ENCODE results near the gene LRP10. TPM values are rescaled to one million over a fixed set of nuclear protein-coding genes. Genes with fewer than 3 reads are reported as not detected.

The LRP10 gene
- total and polyA plus RNA-seq, 2 of the 4 experiments (the other 2 are of a cell fraction), result 25.1 to 118 TPM

- H2BK5ac ChIP-seq (ENCODE audit: low read depth, low read length, poor library complexity, severe bottlenecking), result no peak overlapping the region
- H2AK9ac ChIP-seq (replicated peaks; ENCODE audit: low read depth, low read length, poor library complexity), result no peak overlapping the region
- H4K91ac ChIP-seq (ENCODE audit: insufficient read depth, low read depth, low read length), result no peak overlapping the region
- H3K56ac ChIP-seq (ENCODE audit: extremely low read depth, insufficient read depth, low read length), result no peak overlapping the region
- H3K4me2 ChIP-seq (ENCODE audit: low read depth, low read length), result no peak overlapping the region
- H3K9me1 ChIP-seq (ENCODE audit: insufficient read depth, low read length), result no peaks in the 10 kb centered on the region
- no peak overlapping the region for H3K9ac ChIP-seq (ENCODE audit: low read depth, low read length)
- ChIA-PET CTCF (interaction anchor here (1.0 kb wide), 1 partner anchor 53 kb away, joined by 4 read pairs; no protein-coding TSS in a partner anchor), POLR2A (ENCODE audit: unreplicated experiment) (no interaction called here)
- H2BK15ac ChIP-seq (ENCODE audit: low read depth, low read length), result no peak overlapping the region
- WGBS, 2 experiments (ENCODE audit: extremely low coverage in 2 of 2, insufficient read length in 1 of 2), result no CpG with 5 or more reads among the region's 4 CpGs
- no peak for ATAC-seq (ENCODE audit: low read depth)
- in situ Hi-C loops (cut with MboI; ENCODE audit: low sequenced_read_pairs), result loop anchor here (25.0 kb wide), 1 partner anchor 478 kb away; no protein-coding TSS in a partner anchor
- H3K36me3 ChIP-seq (ENCODE audit: control insufficient read depth, insufficient read depth, low read length), result no peaks in the 10 kb centered on the region
- H2AK5ac ChIP-seq (ENCODE audit: low read depth, low read length), result no peak overlapping the region
- H2AFZ ChIP-seq (replicated peaks; ENCODE audit: low read length, poor library complexity), result no peak overlapping the region
- intact Hi-C loops (cut with micrococcal nuclease), result no loop called here
- no peak overlapping the region for H2BK120ac ChIP-seq (ENCODE audit: low read depth, low read length)
- dilution Hi-C loops (cut with HindIII; ENCODE audit: low sequenced_read_pairs, unreplicated experiment), result no loop called here
- H2BK20ac ChIP-seq (ENCODE audit: low read depth, low read length), result no peak overlapping the region
- no peak overlapping the region for H4K8ac ChIP-seq (ENCODE audit: low read depth in 2 of 2, low read length in 2 of 2)
- H4K20me1 ChIP-seq (ENCODE audit: insufficient read depth, low read length), result no peaks in the 10 kb centered on the region
- H3K9me3 ChIP-seq (ENCODE audit: control insufficient read depth, insufficient read depth, low read length), result no peaks in the 10 kb centered on the region
- H3K18ac ChIP-seq (ENCODE audit: low read depth, low read length), result no peak overlapping the region
- DNase-seq, result no peak
- H3K14ac ChIP-seq (replicated peaks; ENCODE audit: low read depth, low read length), result no peak overlapping the region
- no peak overlapping the region for H3K4me3 ChIP-seq (ENCODE audit: insufficient read depth, low read depth, low read length)
- no peaks in the 10 kb centered on the region for H3K4me1 ChIP-seq (ENCODE audit: control insufficient read depth, insufficient read depth, low read length)
- no peak overlapping the region for H4K5ac ChIP-seq (ENCODE audit: low read depth, low read length)
- no peak overlapping the region for H3K4ac ChIP-seq (ENCODE audit: low read depth, low read length)
- no peak overlapping the region for H3K23ac ChIP-seq (ENCODE audit: low read depth, low read length)
- BruUV-seq (replicated peaks), result no TSS peak
- TF ChIP-seq RFX5 (IDR thresholded peaks at IDR 0.05; ENCODE audit: low read depth, low read length) (no peak), POLR2A (IDR thresholded peaks at IDR 0.05; ENCODE audit: low read depth, low read length) (no peak), BHLHE40 (IDR thresholded peaks at IDR 0.05; ENCODE audit: low read depth, low read length) (no peak), CHD1 (IDR thresholded peaks at IDR 0.05; ENCODE audit: low read depth, low read length) (no peak), ELK1 (IDR thresholded peaks at IDR 0.05; ENCODE audit: borderline replicate concordance, low read depth, low read length) (no peak), USF2 (IDR thresholded peaks at IDR 0.05; ENCODE audit: low read depth, low read length) (no peak), SMC3 (IDR thresholded peaks at IDR 0.05; ENCODE audit: low read depth, low read length) (no peak), RCOR1 (IDR thresholded peaks at IDR 0.05; ENCODE audit: insufficient replicate concordance, low read length) (no peak), RAD21 (IDR thresholded peaks at IDR 0.05; ENCODE audit: low read length) (no peak), NFE2L2 (IDR thresholded peaks at IDR 0.05; ENCODE audit: low read depth, low read length) (no peak)
- H3K27me3 ChIP-seq (ENCODE audit: control insufficient read depth, insufficient read depth, low read length), result no peaks in the 10 kb centered on the region
- H3K79me1 ChIP-seq (ENCODE audit: low read depth in 1 of 2, low read length in 2 of 2), result no peaks in the 10 kb centered on the region
- H3K27ac ChIP-seq (ENCODE audit: insufficient read depth, low read length), result no peak overlapping the region
These were observed 6.6 kb upstream of the LRP10 start for GRCh38 chr14:22864979-22865378.
